ENCODE measurements around the gene OR4K5.

DNA sequence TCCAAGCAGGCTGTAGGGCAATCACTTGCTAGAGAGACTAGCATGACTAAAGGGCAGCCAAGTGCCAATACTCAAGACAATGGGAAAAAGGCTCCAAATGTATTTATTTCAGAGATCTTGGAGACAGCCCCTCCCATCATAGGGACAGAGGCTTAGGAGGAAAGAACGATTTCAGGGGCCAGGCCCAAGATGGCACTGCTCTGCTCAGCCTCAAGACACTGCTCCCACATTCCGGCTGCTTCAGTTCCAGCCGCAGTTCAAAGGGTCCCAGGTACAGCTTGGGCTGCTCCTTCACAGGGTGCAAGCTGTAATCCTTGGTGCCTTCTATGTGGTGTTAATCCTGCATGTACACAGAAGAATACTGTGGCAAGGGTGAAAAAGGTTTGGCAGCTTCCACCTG lies 19.4 kb upstream of the OR4K5 start:
- no peak for TF ChIP-seq AKAP8 (CRISPR knock-in tag; IDR thresholded peaks at IDR 0.05)
- no peak for TF ChIP-seq FOXA1 (IDR thresholded peaks at IDR 0.05)
- no peak for TF ChIP-seq FOXA1 (CRISPR knock-in tag; IDR thresholded peaks at IDR 0.05)
- no peak for TF ChIP-seq POLR2A (IDR thresholded peaks at IDR 0.05; ENCODE audit: insufficient read depth in 1 of 2, low read depth in 2 of 2, low read length in 2 of 2)
- TF ChIP-seq, protein P1, sequence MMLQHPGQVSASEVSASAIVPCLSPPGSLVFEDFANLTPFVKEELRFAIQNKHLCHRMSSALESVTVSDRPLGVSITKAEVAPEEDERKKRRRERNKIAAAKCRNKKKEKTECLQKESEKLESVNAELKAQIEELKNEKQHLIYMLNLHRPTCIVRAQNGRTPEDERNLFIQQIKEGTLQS (CRISPR knock-in tag; IDR thresholded peaks at IDR 0.05) = no peak
- no peak for TF ChIP-seq MXI1 (IDR thresholded peaks at IDR 0.05; ENCODE audit: borderline replicate concordance, low read depth, low read length)
- no peak for TF ChIP-seq TAF1 (CRISPR knock-in tag; IDR thresholded peaks at IDR 0.05)
- TF ChIP-seq, protein P2, sequence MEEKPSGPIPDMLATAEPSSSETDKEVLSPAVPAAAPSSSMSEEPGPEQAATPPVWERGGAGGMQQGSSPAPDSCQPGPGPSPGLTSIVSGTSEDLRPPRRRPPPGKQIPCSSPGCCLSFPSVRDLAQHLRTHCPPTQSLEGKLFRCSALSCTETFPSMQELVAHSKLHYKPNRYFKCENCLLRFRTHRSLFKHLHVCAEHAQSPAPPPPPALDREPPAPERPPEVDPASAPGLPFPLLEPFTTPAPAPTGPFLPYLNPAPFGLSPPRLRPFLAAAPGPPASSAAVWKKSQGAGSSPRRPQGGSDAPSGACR (CRISPR knock-in tag; IDR thresholded peaks at IDR 0.05) = no peak
- TF ChIP-seq HOXA7 (CRISPR knock-in tag; IDR thresholded peaks at IDR 0.05) = no peak
- TF ChIP-seq, protein P3, sequence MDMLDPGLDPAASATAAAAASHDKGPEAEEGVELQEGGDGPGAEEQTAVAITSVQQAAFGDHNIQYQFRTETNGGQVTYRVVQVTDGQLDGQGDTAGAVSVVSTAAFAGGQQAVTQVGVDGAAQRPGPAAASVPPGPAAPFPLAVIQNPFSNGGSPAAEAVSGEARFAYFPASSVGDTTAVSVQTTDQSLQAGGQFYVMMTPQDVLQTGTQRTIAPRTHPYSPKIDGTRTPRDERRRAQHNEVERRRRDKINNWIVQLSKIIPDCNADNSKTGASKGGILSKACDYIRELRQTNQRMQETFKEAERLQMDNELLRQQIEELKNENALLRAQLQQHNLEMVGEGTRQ (IDR thresholded peaks at IDR 0.05; ENCODE audit: low read depth, low read length) = no peak
- TF ChIP-seq, protein P3 (CRISPR knock-in tag; IDR thresholded peaks at IDR 0.05; ENCODE audit: borderline replicate concordance) = no peak
- TF ChIP-seq ZNF256 (CRISPR knock-in tag; conservative IDR thresholded peaks at IDR 0.05) = no peak
- TF ChIP-seq FOXK1 (CRISPR knock-in tag; IDR thresholded peaks at IDR 0.05; ENCODE audit: borderline replicate concordance, low read depth) = no peak
- no peak for TF ChIP-seq FOSL1 (CRISPR knock-in tag; IDR thresholded peaks at IDR 0.05; ENCODE audit: borderline replicate concordance)
- TF ChIP-seq HNF4G (IDR thresholded peaks at IDR 0.05; ENCODE audit: borderline replicate concordance, low read depth, low read length) = no peak
- TF ChIP-seq HNF4G (CRISPR knock-in tag; IDR thresholded peaks at IDR 0.05; ENCODE audit: borderline replicate concordance, low read depth) = no peak

Measured in HepG2 (cell line).